Left lung (tissue), 10 donors: ENCODE results near the gene ARX. TPM values are rescaled to one million over a fixed set of nuclear protein-coding genes. Genes with fewer than 3 reads are reported as not detected.

ENCODE experiments used
- ATAC-seq: fragments of 200-7000 bp; cut with Tn5 transposase; one replicate; pipeline ENCODE4 v1.9.1; 2020; ENCODE audit warnings: moderate library complexity
- DNase-seq, 4 donors: peaks; one replicate each; pipeline ENCODE4 v3.0.0-alpha.2; 2013 to 2020
- H3K27ac ChIP-seq, 2 donors: fragments of 200-600 bp; sonication (generic) in 1 of 2; one replicate each; pipeline versions ENCODE4 v1.5.0 to v1.8.0; 2020 to 2021
- H3K27me3 ChIP-seq, 2 donors: fragments of 200-600 bp; sonication (generic) in 1 of 2; one replicate each; pipeline versions ENCODE4 v1.5.0 to v1.8.0; 2020 to 2021
- H3K36me3 ChIP-seq, 2 donors: fragments of 200-600 bp; sonication (generic) in 1 of 2; one replicate each; pipeline versions ENCODE4 v1.5.0 to v1.8.0; 2020 to 2021
- H3K4me1 ChIP-seq, 2 donors: fragments of 200-600 bp; one replicate each; pipeline ENCODE4 v1.8.0; 2021
- H3K4me3 ChIP-seq, 2 donors: fragments of 200-600 bp; sonication (generic) in 1 of 2; one replicate each; pipeline versions ENCODE4 v1.5.0 to v1.8.0; 2020 to 2021; ENCODE audit warnings: mild to moderate bottlenecking in 1 of 2
- H3K9me3 ChIP-seq, 2 donors: fragments of 200-600 bp; sonication (generic) in 1 of 2; one replicate each; pipeline versions ENCODE4 v1.5.0 to v1.8.0; 2020 to 2021
- CTCF ChIP-seq, 2 donors: fragments of 200-600 bp; sonication (generic) in 1 of 2; IDR thresholded peaks; one replicate each; pipeline versions ENCODE4 v1.5.0 to v1.8.0; 2021; ENCODE audit warnings: antibody characterized with exemption in 2 of 2
- intact Hi-C, 2 donors: fragments of 100-400 bp; cut with DNase I; formaldehyde crosslinking; loops; one replicate each; pipeline versions ENCODE4 v1.11.2 to v1.14.2; 2022
- polyA plus RNA-seq, 6 donors: library from polyadenylated mRNA; unstranded; fragments of 120-200 nt; gene quantifications; one replicate each; pipeline ENCODE4 v1.2.1, GENCODE V29; 2013; ENCODE audit not compliant: insufficient read length in 6 of 6
- total RNA-seq, 2 donors: library from RNA; stranded (reverse); fragmentation: NEBNext Ultra II Directional; extraction: Animal tissue kit (Norgen Biotek cat#: 25700); gene quantifications; one replicate each; pipeline ENCODE4 v1.2.1, GENCODE V29; 2021
- donor health status: DM: no; HTN: yes; CAD: no.
- donor health status: DM: no; HTN: no; CAD: no.

Gene ARX
- total and polyA plus RNA-seq, 8 donors: 0.07 to 0.41 (median 0.13) TPM; not detected in 1

DNA sequence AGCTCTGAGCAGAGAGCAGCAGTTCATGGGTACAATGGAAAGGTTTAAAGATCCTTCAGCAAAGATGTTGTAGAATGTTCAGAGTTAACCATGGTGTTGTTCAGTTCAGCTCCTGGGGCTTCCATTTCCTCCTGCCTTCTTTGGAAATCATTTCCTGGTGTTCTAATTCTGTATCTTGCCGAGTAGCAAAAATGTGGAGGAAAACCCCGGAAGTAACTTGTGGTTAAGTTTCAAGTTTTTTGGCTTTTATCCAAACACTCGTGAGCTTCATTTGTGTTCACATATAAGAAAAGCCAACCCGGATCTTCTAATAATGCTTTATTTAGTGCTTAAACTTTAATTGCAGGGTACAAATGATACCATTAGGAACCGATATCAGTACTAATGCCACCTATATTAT lies 33.6 kb upstream of the ARX start:
- ATAC-seq (no peak), DNase-seq (peak in 1 of 4 donors; percentile 4)
- intact Hi-C loops: no loop called here
- Histone ChIP-seq H3K9me3 (no peaks in the 10 kb centered on the region), H3K4me1 (no peaks in the 10 kb centered on the region), H3K4me3 (no peak overlapping the region), H3K27me3 (peaks cover 0 to 5% of the 10 kb centered on the region in 2 donors), H3K27ac (no peak overlapping the region), H3K36me3 (no peaks in the 10 kb centered on the region)
- TF ChIP-seq CTCF (IDR thresholded peaks at IDR 0.05): no peak

DNA sequence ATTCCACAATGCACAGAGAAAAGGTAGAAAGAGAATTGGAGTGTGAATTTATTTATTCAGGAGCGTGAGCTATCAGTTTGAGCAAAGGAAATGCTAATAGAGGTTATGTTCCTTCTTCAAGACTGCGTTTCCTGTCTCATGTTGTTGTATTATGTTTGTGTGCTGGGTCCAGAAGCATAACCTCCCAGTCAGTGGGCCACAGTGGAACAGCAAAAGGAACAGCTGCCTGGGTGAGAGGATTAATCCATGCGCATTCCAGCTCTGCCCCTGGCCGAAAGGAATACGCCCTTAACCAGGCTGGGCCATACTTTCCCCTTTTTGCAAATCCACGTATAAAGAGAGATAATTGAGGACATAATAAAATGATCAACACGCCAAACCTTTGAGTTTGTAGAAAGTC lies 32.4 kb upstream of the ARX start:
- intact Hi-C loops: no loop called here
- Histone ChIP-seq H3K27ac (no peak overlapping the region), H3K27me3 (peaks cover 0 to 5% of the 10 kb centered on the region in 2 donors), H3K4me1 (no peaks in the 10 kb centered on the region), H3K9me3 (no peaks in the 10 kb centered on the region), H3K36me3 (no peaks in the 10 kb centered on the region), H3K4me3 (no peak overlapping the region)
- TF ChIP-seq CTCF (IDR thresholded peaks at IDR 0.05): no peak
- no peak for ATAC-seq
- no peak for DNase-seq

DNA sequence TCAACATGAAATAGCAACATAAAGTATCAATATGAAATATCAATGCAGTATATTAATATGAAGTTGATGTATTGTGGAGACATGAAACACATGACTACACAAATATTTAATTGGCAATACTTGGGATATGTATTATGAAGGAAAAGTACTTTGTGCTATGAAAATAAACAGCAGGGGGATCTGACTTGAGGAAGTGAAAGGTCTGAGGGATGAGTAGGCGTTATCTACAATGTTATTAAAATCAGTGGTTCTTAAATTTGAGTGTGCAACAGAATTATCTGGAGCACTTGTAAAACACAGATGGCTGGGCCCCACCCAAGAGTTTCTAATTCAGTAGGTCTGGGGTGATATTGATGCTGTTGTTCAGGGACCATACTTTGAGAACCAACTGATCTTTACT lies 27.4 kb upstream of the ARX start:
- Histone ChIP-seq H3K27me3 (no peaks in the 10 kb centered on the region), H3K27ac (no peak overlapping the region), H3K4me3 (no peak overlapping the region), H3K36me3 (no peaks in the 10 kb centered on the region), H3K4me1 (no peaks in the 10 kb centered on the region), H3K9me3 (no peaks in the 10 kb centered on the region)
- intact Hi-C loops: no loop called here
- ATAC-seq: no peak
- no peak for TF ChIP-seq CTCF (IDR thresholded peaks at IDR 0.05)
- no peak for DNase-seq

GRCh38 chrX:25039036-25039435 lies 23.3 kb upstream of the ARX start:
- H3K4me3 ChIP-seq: no peak overlapping the region
- TF ChIP-seq CTCF (IDR thresholded peaks at IDR 0.05): no peak
- H3K9me3 ChIP-seq: no peaks in the 10 kb centered on the region
- DNase-seq (no peak), ATAC-seq (no peak)
- H3K27ac ChIP-seq: no peak overlapping the region
- no peaks in the 10 kb centered on the region for H3K4me1 ChIP-seq
- intact Hi-C loops: no loop called here
- H3K36me3 ChIP-seq: no peaks in the 10 kb centered on the region
- no peaks in the 10 kb centered on the region for H3K27me3 ChIP-seq

DNA sequence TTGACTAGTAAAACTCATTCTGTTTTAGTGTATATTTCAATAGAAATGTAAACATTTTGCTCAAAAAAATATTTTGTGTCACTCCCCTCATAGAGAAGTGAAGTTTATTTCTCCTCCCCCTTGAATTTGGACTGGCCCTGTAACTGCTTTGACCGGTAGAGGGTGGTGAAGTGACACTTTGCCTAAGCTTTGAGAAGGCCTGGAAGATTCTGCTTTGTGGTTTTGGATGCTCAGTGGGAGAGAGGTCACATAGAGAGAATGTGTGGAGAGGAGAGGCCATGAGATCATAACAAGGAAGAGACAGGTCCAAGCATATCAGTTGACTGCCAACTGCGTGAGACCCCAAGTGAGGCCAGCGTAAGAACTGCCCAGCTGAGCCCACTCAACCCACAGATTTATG lies 19.1 kb upstream of the ARX start:
- Histone ChIP-seq H3K4me3 (no peak overlapping the region), H3K9me3 (no peaks in the 10 kb centered on the region), H3K27ac (no peak overlapping the region), H3K4me1 (no peaks in the 10 kb centered on the region), H3K27me3 (no peaks in the 10 kb centered on the region), H3K36me3 (no peaks in the 10 kb centered on the region)
- no peak for ATAC-seq
- DNase-seq: no peak
- intact Hi-C loops: no loop called here
- no peak for TF ChIP-seq CTCF (IDR thresholded peaks at IDR 0.05)
